ENCODE measurements around the gene PALD1. TPM values are rescaled to one million over a fixed set of nuclear protein-coding genes. Genes with fewer than 3 reads are reported as not detected.

Gene PALD1
- total and polyA plus RNA-seq, 9 of the 15 experiments (the other 6 are each of a cell fraction or from before 2014, with no cell fraction given): 0.03 to 0.29 (median 0.09) TPM; not detected in 2

DNA sequence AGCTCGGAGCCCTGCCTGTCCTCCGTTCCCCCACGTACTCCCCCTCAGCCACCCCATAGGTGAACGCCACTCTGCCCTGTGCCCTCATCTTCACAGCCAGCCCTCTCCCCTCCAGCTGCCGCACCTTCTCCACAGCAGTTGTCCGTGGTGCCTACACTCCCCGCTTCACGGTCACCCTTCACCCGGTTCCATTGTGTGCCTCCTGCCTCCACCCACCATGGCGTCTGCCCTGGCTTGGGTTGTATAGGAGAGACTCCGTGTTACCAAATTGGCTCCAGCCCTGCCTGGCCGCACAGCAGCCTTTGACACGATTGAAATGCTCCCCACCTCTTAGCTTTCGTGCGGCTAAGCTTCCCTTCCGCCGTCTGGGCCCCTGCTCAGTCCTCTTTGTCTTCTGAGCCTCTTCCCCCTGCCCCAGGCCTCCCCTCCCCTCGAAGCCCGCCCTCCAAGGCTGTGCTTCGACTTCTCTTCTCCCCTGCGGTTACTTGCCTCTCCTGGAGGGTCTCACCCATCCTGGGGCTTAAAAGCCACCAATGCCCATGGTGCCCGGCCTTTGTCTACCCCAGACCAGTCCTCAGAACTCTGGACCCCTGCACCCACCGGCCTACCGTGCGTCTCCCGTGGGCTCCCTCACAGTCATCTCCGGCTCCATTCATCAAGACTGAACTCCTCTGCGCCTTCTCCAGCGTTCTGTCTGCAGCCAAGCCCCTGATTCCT lies 18.6 kb upstream of the PALD1 start:
- Histone ChIP-seq H3K9ac (ENCODE audit: insufficient read depth in 1 of 2, low read depth in 2 of 2, low read length in 2 of 2) (no peak overlapping the region), H3K9me1 (ENCODE audit: control insufficient read depth, insufficient read depth, low read length) (no peaks in the 10 kb centered on the region), H4K20me1 (replicated peaks; ENCODE audit: control insufficient read depth, insufficient read depth, low read length) (peaks cover 17% of the 10 kb centered on the region; the same call in 1 of the 2 replicates), H3K4me2 (ENCODE audit: insufficient read depth, low read length) (no peak overlapping the region), H3K27me3 (ENCODE audit: control insufficient read depth in 2 of 2, insufficient read depth in 2 of 2, low read length in 2 of 2) (peaks cover 48 to 75% of the 10 kb centered on the region in 2 experiments), H3K4me1 (replicated peaks in 1 of 2; ENCODE audit: control insufficient read depth in 2 of 2, insufficient read depth in 2 of 2, low read length in 2 of 2) (peaks cover 5 to 15% of the 10 kb centered on the region in 2 experiments; a peak in 3 of 5 replicates), H3K9me3 (replicated peaks; ENCODE audit: control insufficient read depth, insufficient read depth, low read depth, low read length) (no peaks in the 10 kb centered on the region), H3K4me3 (no peak overlapping the region), H3K79me2 (ENCODE audit: control insufficient read depth, insufficient read depth, low read length) (no peaks in the 10 kb centered on the region), H2AFZ (ENCODE audit: low read depth, low read length) (no peak overlapping the region; the same call in 1 of the 2 replicates), H3K27ac (ENCODE audit: extremely low read depth, low read depth, low read length) (no peak overlapping the region), H3K36me3 (ENCODE audit: control insufficient read depth, insufficient read depth, low read length) (no peaks in the 10 kb centered on the region)
- FAIRE-seq: no peak
- intact Hi-C loops (cut with micrococcal nuclease) (loop anchor here (5.0 kb wide), 4 partner anchors 78 to 422 kb away; partner anchors contain the start of gene LRRC20), in situ Hi-C loops (cut with MboI) (loop anchor here (5.0 to 10.0 kb wide), 2 partner anchors 77 to 425 kb away; partner anchors contain the start of gene PCBD1)
- WGBS (ENCODE audit: insufficient coverage, low coverage, missing lambda C conversion rate): 6% methylated on average over 21 of the region's 29 CpGs
- ChIA-PET POLR2A (interaction anchor here (1.0 kb wide), 1 partner anchor 16 kb away, joined by 5 read pairs; no protein-coding TSS in a partner anchor), CTCF (ENCODE audit: low intra/inter-chr PET ratio) (interaction anchor here (2.9 kb wide), 1 partner anchor 420 kb away, joined by 21 read pairs; no protein-coding TSS in a partner anchor)
- DNase-seq (ENCODE audit: extremely low read depth in 1 of 4, low spot score in 3 of 4): no peak
- TF ChIP-seq RBFOX2 (IDR thresholded peaks at IDR 0.05; ENCODE audit: low read depth, low read length) (no peak), XRCC4 (IDR thresholded peaks at IDR 0.05; ENCODE audit: extremely low read depth, insufficient read depth, insufficient read length) (no peak), POLR2G (IDR thresholded peaks at IDR 0.05; ENCODE audit: low read depth, low read length) (no peak), ZBTB1 (CRISPR knock-in tag; IDR thresholded peaks at IDR 0.05; ENCODE audit: borderline replicate concordance, low read depth) (0 out of 2 replicates have a peak, but pooled peaks have one; percentile 33), EZH2 (IDR thresholded peaks at IDR 0.05; ENCODE audit: borderline replicate concordance, low read depth, low read length) (0 out of 2 replicates have a peak, but pooled peaks have one; percentile 79)
- no TSS peak for BruUV-seq (replicated peaks)
- no peak for ATAC-seq
